Measurements from ENCODE around the gene B3GALT6.

B3GALT6 gene

DNA sequence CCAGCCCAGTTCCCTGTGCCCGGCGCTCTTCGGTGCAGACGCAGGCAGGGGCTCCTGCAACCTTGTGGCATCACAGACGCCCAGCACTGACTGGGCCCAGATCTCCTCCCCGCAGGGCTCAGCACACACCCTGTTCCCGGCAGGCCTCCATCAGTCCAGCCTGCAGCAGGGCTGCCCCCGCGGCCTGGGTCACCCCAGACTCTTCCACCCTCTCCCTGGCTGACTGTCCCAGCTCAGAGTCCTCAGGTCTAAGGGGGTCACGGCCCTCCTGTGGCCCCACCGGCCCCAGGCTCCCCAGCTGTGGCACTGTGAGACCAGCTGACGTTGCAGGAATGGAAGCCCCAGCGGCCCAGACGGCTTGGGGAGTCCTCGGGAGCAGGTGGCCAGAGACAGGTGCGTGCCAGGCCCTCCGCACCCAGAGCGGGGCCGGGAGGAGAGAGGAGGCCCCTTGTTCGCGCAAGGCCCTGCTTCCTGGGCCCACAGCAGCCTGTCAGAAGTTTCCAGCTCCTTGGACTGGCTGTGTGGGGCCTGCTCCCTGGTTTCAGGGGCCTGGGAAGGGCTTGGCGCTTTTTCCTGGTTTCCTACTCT is 4.2 kb downstream of the B3GALT6 start:
- TF ChIP-seq, protein P1, sequence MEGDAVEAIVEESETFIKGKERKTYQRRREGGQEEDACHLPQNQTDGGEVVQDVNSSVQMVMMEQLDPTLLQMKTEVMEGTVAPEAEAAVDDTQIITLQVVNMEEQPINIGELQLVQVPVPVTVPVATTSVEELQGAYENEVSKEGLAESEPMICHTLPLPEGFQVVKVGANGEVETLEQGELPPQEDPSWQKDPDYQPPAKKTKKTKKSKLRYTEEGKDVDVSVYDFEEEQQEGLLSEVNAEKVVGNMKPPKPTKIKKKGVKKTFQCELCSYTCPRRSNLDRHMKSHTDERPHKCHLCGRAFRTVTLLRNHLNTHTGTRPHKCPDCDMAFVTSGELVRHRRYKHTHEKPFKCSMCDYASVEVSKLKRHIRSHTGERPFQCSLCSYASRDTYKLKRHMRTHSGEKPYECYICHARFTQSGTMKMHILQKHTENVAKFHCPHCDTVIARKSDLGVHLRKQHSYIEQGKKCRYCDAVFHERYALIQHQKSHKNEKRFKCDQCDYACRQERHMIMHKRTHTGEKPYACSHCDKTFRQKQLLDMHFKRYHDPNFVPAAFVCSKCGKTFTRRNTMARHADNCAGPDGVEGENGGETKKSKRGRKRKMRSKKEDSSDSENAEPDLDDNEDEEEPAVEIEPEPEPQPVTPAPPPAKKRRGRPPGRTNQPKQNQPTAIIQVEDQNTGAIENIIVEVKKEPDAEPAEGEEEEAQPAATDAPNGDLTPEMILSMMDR (IDR thresholded peaks at IDR 0.05; ENCODE audit: low read depth, low read length, missing control alignments), result no peak
- no peak for DNase-seq (ENCODE audit: low read depth)
- H3K4me3 ChIP-seq (ENCODE audit: low read depth, low read length), result no peak overlapping the region

DNA sequence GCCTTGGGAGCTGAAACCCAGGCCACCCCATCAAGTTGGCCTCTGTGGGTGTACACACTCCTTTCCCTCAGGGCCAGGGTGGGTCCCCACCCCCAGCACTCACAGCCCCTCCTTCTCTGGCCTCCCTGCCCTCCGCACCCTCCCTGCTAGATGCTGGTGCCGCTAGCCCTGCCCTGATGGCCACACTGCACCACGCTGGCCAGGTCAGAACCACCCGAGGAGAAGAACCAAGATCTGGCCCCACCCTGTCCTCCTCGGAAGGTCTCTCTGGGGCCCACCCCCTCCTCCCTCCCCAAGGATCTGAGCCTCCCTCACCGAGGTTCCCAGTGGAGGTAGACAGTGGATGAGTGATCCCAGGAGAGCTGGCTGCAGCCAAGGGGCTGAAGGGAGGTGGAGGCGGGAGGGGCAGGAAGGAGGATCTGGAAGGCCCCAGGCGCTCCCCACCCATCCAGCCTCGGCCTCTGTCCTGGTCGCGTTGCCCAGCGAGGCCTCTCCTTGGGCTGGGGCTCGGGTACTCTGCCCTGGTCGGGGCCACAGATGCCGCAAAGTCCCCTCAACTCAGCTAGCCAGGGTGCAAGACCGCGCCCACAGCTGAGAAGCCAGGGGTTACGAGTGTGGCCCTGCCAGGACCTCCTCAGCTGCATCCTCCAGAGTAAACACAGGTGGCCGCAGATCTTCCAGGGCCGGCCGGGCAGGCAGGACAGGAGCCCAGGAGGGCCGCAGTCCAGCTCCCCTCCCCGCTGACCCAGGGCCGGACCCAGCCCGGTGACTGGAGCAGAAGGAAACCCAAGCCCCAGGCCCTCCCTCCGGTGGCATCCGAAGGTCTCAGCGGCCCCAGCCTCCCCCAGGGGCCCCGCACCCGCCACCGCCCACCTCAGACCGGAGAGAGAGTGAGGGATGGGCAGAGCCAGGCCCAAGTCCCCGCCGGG is 5.2 kb downstream of the B3GALT6 start:
- TF ChIP-seq, protein P1 (IDR thresholded peaks at IDR 0.05; ENCODE audit: low read depth, low read length, missing control alignments), result no peak
- no peak overlapping the region for H3K4me3 ChIP-seq (ENCODE audit: low read depth, low read length)
- DNase-seq (ENCODE audit: low read depth), result no peak

DNA sequence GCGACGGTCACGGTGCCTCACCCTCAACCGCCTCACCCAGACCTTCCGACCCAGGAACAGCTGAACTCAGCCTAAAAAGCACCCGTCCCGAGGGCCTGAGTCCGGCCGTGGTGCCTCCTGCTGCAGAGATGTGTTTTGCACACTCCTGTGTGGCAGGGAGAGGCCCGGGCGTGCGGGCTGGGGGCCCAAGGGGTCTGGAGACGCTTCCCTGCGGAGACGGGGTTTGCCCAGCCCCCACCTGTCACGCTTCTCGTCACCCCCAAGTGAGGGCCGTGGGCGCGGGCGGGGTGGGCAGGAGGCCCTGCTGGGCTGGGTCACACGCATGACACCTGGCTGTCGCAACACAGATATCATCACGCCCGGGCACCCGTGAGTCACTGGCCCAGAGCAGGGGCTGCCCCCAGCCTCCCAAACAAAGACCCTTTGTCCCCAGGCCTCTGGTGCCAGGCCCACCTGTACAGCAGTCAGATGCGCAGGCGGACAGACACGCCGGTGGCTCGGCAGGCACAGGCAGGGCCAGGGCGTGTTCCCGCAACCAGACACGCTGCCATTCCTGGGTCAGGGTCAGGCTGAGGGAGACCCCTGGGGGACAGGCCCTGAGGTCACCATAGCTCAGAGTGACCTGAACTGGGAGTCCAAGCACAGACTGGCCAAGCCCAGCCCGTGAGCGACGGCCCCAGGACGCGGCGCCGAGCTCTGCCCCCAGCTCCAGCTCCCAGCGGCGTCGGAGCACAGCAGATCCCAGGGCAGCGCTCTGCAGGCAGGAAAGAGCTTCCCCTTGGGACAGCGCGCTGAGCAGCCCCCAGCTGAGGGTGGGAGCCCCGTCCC is 6.1 kb downstream of the B3GALT6 start:
- H3K4me3 ChIP-seq (ENCODE audit: low read depth, low read length), result no peak overlapping the region
- DNase-seq (ENCODE audit: low read depth), result no peak
- TF ChIP-seq, protein P1 (IDR thresholded peaks at IDR 0.05; ENCODE audit: low read depth, low read length, missing control alignments), result no peak

DNA sequence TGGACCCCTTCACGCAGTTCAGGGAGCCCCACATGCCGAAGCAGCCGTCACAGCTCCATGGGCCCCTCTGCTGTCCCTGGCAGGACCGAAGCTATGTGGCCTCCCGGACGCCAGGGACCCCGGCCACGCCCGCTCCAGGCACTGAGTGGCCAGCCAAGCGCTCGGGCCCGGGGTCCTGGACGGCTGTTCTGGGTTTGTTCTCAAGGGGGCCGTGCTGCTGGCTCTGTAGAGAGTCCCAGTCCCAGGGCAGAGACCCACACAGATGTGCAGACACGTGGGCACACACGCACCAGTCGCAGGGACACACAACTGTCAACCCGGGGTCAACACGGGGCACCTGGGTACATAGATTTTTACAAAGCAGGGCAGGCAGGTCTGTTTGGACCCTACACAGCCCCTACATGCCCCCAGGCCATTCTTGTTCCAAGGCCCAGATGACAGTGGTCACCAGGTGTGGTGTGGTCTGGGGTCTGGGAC is 6.7 kb downstream of the B3GALT6 start:
- TF ChIP-seq, protein P1 (IDR thresholded peaks at IDR 0.05; ENCODE audit: low read depth, low read length, missing control alignments), result no peak
- H3K4me3 ChIP-seq (ENCODE audit: low read depth, low read length), result no peak overlapping the region
- no peak for DNase-seq (ENCODE audit: low read depth)

DNA sequence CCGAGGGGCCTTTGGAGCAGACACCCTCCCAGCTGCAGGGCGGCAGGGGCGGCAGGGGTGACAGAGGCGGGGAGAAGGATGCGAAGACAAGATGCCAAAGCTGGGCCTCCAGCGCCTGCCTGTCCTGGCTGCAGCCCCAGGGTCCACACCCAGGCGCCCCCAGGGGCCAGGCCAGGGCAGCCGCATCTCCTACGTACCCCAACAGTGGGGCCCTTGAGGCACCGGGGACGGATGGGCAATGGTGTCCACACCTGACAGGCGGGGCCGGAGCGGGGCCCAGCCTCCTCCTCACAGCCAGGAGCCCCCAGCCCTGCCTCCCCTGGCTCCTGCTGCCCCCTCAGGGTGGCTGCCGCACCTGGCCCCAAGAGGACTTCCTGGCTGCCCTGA is 7.2 kb downstream of the B3GALT6 start:
- TF ChIP-seq, protein P1 (IDR thresholded peaks at IDR 0.05; ENCODE audit: low read depth, low read length, missing control alignments), result no peak
- no peak overlapping the region for H3K4me3 ChIP-seq (ENCODE audit: low read depth, low read length)
- DNase-seq (ENCODE audit: low read depth), result no peak

DNA sequence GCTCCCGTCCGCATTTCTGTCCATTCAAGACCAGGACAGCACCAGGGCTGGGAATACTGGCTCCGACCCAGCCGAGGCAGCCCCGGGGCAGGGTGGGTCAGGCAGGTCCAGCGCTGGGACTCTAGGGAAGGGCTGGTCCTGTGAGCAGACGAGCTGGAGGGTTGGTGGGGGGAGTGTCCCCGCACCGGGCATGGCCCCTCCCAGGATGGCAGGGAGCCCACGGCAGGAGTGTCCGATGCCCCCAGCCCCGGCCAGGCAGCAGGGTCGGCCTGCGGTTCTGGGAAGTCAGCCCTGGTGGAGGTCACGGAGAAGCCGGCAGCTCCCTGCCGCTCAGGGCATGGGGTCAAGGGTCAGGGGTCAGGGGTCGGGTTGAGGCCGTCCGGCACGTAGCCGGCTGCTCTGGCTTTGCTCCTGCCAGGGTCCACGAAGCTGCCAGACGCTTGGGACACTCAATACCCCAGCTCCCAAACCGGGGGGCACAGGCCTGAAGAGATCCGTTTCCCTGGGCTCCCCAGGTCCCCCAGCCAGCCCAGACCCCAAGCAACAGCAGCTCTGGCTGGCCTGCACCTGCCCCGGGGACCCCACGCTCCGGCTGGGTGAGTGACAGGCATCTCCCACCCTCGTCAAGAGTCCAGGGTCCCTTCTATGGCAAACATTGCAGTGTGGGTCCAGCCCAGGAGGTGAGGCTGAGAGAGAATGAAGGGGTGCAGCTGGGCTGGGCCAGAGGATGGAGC is 7.7 kb downstream of the B3GALT6 start:
- DNase-seq (ENCODE audit: low read depth), result no peak
- TF ChIP-seq, protein P1 (IDR thresholded peaks at IDR 0.05; ENCODE audit: low read depth, low read length, missing control alignments), result no peak
- no peak overlapping the region for H3K4me3 ChIP-seq (ENCODE audit: low read depth, low read length)

Measured in GM12864 (cell line).